HepG2 (cell line): Measurements from ENCODE around the gene KLF6. TPM values are rescaled to one million over a fixed set of nuclear protein-coding genes. Genes with fewer than 3 reads are reported as not detected.

Experiments used
- CREM ChIP-seq, 2 experiments: sonication (generic) in 1 of 2; formaldehyde crosslinking in 1 of 2; IDR thresholded peaks; 2 replicates each; pipeline versions ENCODE4 v1.4.0 to v1.6.1; 2016 to 2020; ENCODE audit warnings: antibody characterized with exemption in 1 of 2, mild to moderate bottlenecking in 1 of 2, missing genetic modification reagents in 1 of 2
- FOSL2 ChIP-seq: sonication (generic); formaldehyde crosslinking; IDR thresholded peaks from 2 replicates; pipeline ENCODE4 v1.4.0; 2020; ENCODE audit warnings: missing genetic modification reagents
- MAFF ChIP-seq: IDR thresholded peaks from 2 replicates; pipeline ENCODE4 v1.6.1; 2011; ENCODE audit warnings: low read depth, low read length, improper control_type of control experiment
- MAFK ChIP-seq, 2 experiments: IDR thresholded peaks in 1 of 2; conservative IDR thresholded peaks in 1 of 2; 2 replicates each; pipeline ENCODE4 v1.6.1; 2011; ENCODE audit warnings: improper control_type of control experiment in 2 of 2, low read length in 2 of 2
- NR3C1 ChIP-seq: sonication (generic); formaldehyde crosslinking; IDR thresholded peaks from 2 replicates; pipeline ENCODE4 v1.4.0; 2020; ENCODE audit warnings: missing genetic modification reagents
- RARA ChIP-seq: IDR thresholded peaks from 2 replicates; pipeline ENCODE4 v1.6.1; 2016; ENCODE audit warnings: missing genetic modification reagents, missing compliant biosample characterization
- RBFOX2 ChIP-seq: fragments of 200-400 bp; formaldehyde crosslinking; IDR thresholded peaks from 2 replicates; pipeline ENCODE4 v1.6.1; 2017; ENCODE audit warnings: low read depth, mild to moderate bottlenecking, low read length
- RBM22 ChIP-seq: fragments of 200-400 bp; formaldehyde crosslinking; optimal IDR thresholded peaks from 2 replicates; pipeline ENCODE3; 2017; ENCODE audit warnings: mild to moderate bottlenecking, low read length, moderate library complexity
- TRIM22 ChIP-seq: fragments of 450-650 bp; IDR thresholded peaks from 2 replicates; pipeline ENCODE4 v1.6.1; 2017
- XRCC5 ChIP-seq: fragments of 200-400 bp; formaldehyde crosslinking; optimal IDR thresholded peaks from 2 replicates; pipeline ENCODE3; 2017; ENCODE audit warnings: mild to moderate bottlenecking, low read length
- YY1 ChIP-seq: IDR thresholded peaks from 2 replicates; pipeline ENCODE4 v1.6.1; 2011; ENCODE audit warnings: low read length, low read depth, moderate library complexity, mild to moderate bottlenecking; ENCODE audit not compliant: insufficient read depth, insufficient replicate concordance
- ZNF512 ChIP-seq: sonication (generic); formaldehyde crosslinking; IDR thresholded peaks from 2 replicates; pipeline ENCODE4 v1.4.0; 2020; ENCODE audit warnings: mild to moderate bottlenecking, missing genetic modification reagents
- polyA plus RNA-seq, 8 experiments: library from polyadenylated mRNA; depleted of rRNA in 3 of 8; stranded (reverse) in 7 of 8; unstranded in 1 of 8; fragments of >200 nt; fragmentation: Illumina TruSeq in 4 of 8; extraction: Trizol in 4 of 8; gene quantifications; 2 replicates each; pipeline versions ENCODE4 v1.2.1 to v1.2.3, GENCODE V29; 2011 to 2016; ENCODE audit warnings: low read depth in 4 of 8, missing spikeins in 1 of 8, mixed read lengths in 1 of 8; ENCODE audit not compliant: insufficient read depth in 1 of 8
- total RNA-seq, 5 experiments: library from RNA; depleted of rRNA; stranded (reverse); fragments of >200 nt; fragmentation: Illumina TruSeq; extraction: Trizol; gene quantifications; 2 replicates each; pipeline ENCODE4 v1.2.3, GENCODE V29; 2016; ENCODE audit warnings: low read depth in 1 of 5
- TF ChIP-seq, protein P1 (sequence below): sonication (generic); formaldehyde crosslinking; IDR thresholded peaks from 2 replicates; pipeline ENCODE4 v1.4.0; 2020; ENCODE audit warnings: missing genetic modification reagents
- TF ChIP-seq, protein P2 (sequence below): sonication (generic); formaldehyde crosslinking; IDR thresholded peaks from 2 replicates; pipeline ENCODE4 v1.5.0; 2020; ENCODE audit warnings: missing genetic modification reagents
- TF ChIP-seq, protein P3 (sequence below): sonication (generic); formaldehyde crosslinking; IDR thresholded peaks from 2 replicates; pipeline ENCODE4 v1.5.1; 2020; ENCODE audit warnings: mild to moderate bottlenecking, missing genetic modification reagents, borderline replicate concordance

KLF6 gene
- total and polyA plus RNA-seq, 2 of the 13 experiments (the other 11 are each of a cell fraction or from before 2014, with no cell fraction given), result 27.0 to 71.9 TPM

- TF ChIP-seq XRCC5 (no peak), TRIM22 (no peak), CREM (IDR thresholded peaks at IDR 0.05) (no peak), CREM (CRISPR knock-in tag; IDR thresholded peaks at IDR 0.05) (no peak), MAFF (peak; percentile 42; the same call in 1 of the 2 replicates), RBFOX2 (peak; percentile 71), FOSL2 (CRISPR knock-in tag) (0 out of 2 replicates have a peak, but pooled peaks have one; percentile 55), NR3C1 (CRISPR knock-in tag) (no peak), MAFK (conservative IDR thresholded peaks at IDR 0.05 in 1 of 2, IDR thresholded peaks at IDR 0.05 in 1 of 2; ENCODE audit: low read length in 2 of 2) (peak; percentile 53 to 69), RARA (CRISPR knock-in tag) (peak; percentile 30; the same call in 1 of the 2 replicates), RBM22 (peak; percentile 84), ZNF512 (no peak), YY1 (no peak)
- TF ChIP-seq, protein P1, sequence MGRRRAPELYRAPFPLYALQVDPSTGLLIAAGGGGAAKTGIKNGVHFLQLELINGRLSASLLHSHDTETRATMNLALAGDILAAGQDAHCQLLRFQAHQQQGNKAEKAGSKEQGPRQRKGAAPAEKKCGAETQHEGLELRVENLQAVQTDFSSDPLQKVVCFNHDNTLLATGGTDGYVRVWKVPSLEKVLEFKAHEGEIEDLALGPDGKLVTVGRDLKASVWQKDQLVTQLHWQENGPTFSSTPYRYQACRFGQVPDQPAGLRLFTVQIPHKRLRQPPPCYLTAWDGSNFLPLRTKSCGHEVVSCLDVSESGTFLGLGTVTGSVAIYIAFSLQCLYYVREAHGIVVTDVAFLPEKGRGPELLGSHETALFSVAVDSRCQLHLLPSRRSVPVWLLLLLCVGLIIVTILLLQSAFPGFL, result no peak
- TF ChIP-seq, protein P2, sequence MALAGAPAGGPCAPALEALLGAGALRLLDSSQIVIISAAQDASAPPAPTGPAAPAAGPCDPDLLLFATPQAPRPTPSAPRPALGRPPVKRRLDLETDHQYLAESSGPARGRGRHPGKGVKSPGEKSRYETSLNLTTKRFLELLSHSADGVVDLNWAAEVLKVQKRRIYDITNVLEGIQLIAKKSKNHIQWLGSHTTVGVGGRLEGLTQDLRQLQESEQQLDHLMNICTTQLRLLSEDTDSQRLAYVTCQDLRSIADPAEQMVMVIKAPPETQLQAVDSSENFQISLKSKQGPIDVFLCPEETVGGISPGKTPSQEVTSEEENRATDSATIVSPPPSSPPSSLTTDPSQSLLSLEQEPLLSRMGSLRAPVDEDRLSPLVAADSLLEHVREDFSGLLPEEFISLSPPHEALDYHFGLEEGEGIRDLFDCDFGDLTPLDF (CRISPR knock-in tag), result no peak
- TF ChIP-seq, protein P3, sequence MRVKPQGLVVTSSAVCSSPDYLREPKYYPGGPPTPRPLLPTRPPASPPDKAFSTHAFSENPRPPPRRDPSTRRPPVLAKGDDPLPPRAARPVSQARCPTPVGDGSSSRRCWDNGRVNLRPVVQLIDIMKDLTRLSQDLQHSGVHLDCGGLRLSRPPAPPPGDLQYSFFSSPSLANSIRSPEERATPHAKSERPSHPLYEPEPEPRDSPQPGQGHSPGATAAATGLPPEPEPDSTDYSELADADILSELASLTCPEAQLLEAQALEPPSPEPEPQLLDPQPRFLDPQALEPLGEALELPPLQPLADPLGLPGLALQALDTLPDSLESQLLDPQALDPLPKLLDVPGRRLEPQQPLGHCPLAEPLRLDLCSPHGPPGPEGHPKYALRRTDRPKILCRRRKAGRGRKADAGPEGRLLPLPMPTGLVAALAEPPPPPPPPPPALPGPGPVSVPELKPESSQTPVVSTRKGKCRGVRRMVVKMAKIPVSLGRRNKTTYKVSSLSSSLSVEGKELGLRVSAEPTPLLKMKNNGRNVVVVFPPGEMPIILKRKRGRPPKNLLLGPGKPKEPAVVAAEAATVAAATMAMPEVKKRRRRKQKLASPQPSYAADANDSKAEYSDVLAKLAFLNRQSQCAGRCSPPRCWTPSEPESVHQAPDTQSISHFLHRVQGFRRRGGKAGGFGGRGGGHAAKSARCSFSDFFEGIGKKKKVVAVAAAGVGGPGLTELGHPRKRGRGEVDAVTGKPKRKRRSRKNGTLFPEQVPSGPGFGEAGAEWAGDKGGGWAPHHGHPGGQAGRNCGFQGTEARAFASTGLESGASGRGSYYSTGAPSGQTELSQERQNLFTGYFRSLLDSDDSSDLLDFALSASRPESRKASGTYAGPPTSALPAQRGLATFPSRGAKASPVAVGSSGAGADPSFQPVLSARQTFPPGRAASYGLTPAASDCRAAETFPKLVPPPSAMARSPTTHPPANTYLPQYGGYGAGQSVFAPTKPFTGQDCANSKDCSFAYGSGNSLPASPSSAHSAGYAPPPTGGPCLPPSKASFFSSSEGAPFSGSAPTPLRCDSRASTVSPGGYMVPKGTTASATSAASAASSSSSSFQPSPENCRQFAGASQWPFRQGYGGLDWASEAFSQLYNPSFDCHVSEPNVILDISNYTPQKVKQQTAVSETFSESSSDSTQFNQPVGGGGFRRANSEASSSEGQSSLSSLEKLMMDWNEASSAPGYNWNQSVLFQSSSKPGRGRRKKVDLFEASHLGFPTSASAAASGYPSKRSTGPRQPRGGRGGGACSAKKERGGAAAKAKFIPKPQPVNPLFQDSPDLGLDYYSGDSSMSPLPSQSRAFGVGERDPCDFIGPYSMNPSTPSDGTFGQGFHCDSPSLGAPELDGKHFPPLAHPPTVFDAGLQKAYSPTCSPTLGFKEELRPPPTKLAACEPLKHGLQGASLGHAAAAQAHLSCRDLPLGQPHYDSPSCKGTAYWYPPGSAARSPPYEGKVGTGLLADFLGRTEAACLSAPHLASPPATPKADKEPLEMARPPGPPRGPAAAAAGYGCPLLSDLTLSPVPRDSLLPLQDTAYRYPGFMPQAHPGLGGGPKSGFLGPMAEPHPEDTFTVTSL (CRISPR knock-in tag), result no peak
Measured at GRCh38 chr10:3776796-3777571, 8.0 kb downstream of the KLF6 start (continued).
